GM23338 (cell line): Measurements from ENCODE around the gene NEURL1. TPM values are rescaled to one million over a fixed set of nuclear protein-coding genes. Genes with fewer than 3 reads are reported as not detected.
A peak's percentile ranks its signal among the peaks of the same experiment; 100 is the strongest.

Experiments
- ATAC-seq: fragments of 200-7000 bp; cut with Tn5 transposase; 3 replicates; pipeline ENCODE4 v1.9.1; 2020
- DNase-seq: peaks from one replicate; pipeline ENCODE4 v3.0.0-alpha.2; 2015; ENCODE audit warnings: low spot score
- H2AFZ ChIP-seq: fragments of 200-600 bp; sonication (generic); 2 replicates; pipeline ENCODE4 v1.8.0; 2016; ENCODE audit warnings: antibody characterized with exemption, mild to moderate bottlenecking, moderate library complexity
- H3F3A ChIP-seq: fragments of 200-600 bp; sonication (generic); replicated peaks from 2 replicates; pipeline ENCODE4 v1.8.0; 2017; ENCODE audit warnings: antibody characterized with exemption, mixed run types, low read depth
- H3K27ac ChIP-seq: fragments of 200-600 bp; sonication (generic); 2 replicates; pipeline ENCODE4 v1.6.1; 2016; ENCODE audit warnings: low read depth
- H3K27me3 ChIP-seq: fragments of 200-600 bp; sonication (generic); 2 replicates; pipeline ENCODE4 v1.8.0; 2016; ENCODE audit warnings: mild to moderate bottlenecking, mixed run types, moderate library complexity; ENCODE audit not compliant: insufficient read depth
- H3K36me3 ChIP-seq: fragments of 200-600 bp; sonication (generic); 2 replicates; pipeline ENCODE4 v1.8.0; 2016; ENCODE audit warnings: mild to moderate bottlenecking; ENCODE audit not compliant: insufficient read depth
- H3K4me1 ChIP-seq: fragments of 200-600 bp; sonication (generic); 2 replicates; pipeline ENCODE4 v1.8.0; 2016; ENCODE audit warnings: mild to moderate bottlenecking, moderate library complexity; ENCODE audit not compliant: insufficient read depth
- H3K4me2 ChIP-seq: fragments of 200-600 bp; sonication (generic); 2 replicates; pipeline ENCODE4 v1.7.1; 2017; ENCODE audit warnings: mixed run types
- H3K4me3 ChIP-seq: fragments of 200-600 bp; sonication (generic); 2 replicates; pipeline ENCODE4 v1.6.1; 2016; ENCODE audit warnings: mixed run types
- H3K79me2 ChIP-seq: fragments of 200-600 bp; sonication (generic); replicated peaks from 2 replicates; pipeline ENCODE4 v1.8.0; 2017; ENCODE audit warnings: mild to moderate bottlenecking; ENCODE audit not compliant: insufficient read depth
- H3K9me2 ChIP-seq: fragments of 200-600 bp; sonication (generic); 2 replicates; pipeline ENCODE4 v1.8.0; 2017; ENCODE audit not compliant: insufficient read depth
- H4K20me1 ChIP-seq: fragments of 200-600 bp; sonication (generic); replicated peaks from 2 replicates; pipeline ENCODE4 v1.8.0; 2017; ENCODE audit warnings: mild to moderate bottlenecking; ENCODE audit not compliant: insufficient read depth
- H3K27ac Mint-ChIP-seq: 2 replicates; pipeline ENCODE4 v1.8.0; 2020; ENCODE audit warnings: inconsistent platforms, mild to moderate bottlenecking, moderate library complexity, mixed read lengths
- H3K27me3 Mint-ChIP-seq: 3 replicates; pipeline ENCODE4 v1.8.0; 2022; ENCODE audit warnings: low read depth, mild to moderate bottlenecking, moderate library complexity, mixed read lengths, inconsistent platforms; ENCODE audit not compliant: insufficient read depth, poor library complexity
- H3K36me3 Mint-ChIP-seq: 3 replicates; pipeline ENCODE4 v1.8.0; 2021; ENCODE audit warnings: low read depth, mild to moderate bottlenecking, inconsistent platforms, moderate library complexity, mixed read lengths
- H3K4me1 Mint-ChIP-seq: 3 replicates; pipeline ENCODE4 v1.8.0; 2020; ENCODE audit warnings: mild to moderate bottlenecking, inconsistent platforms, mixed read lengths
- H3K4me3 Mint-ChIP-seq: 3 replicates; pipeline ENCODE4 v1.8.0; 2021; ENCODE audit warnings: moderate library complexity, mild to moderate bottlenecking, inconsistent platforms, mixed read lengths
- H3K9me3 Mint-ChIP-seq: 3 replicates; pipeline ENCODE4 v1.8.0; 2020; ENCODE audit warnings: moderate library complexity, mild to moderate bottlenecking, inconsistent platforms, mixed read lengths
- CREB1 ChIP-seq: fragments of 250-450 bp; sonication (Bioruptor Pico); IDR thresholded peaks from 2 replicates; pipeline ENCODE4 v1.5.0; 2020; ENCODE audit warnings: low read depth, mild to moderate bottlenecking, moderate library complexity
- CTCF ChIP-seq, 2 experiments: fragments of 200-600 bp in 1 of 2; sonication (generic) in 1 of 2; conservative IDR thresholded peaks; 2 replicates each; pipeline versions ENCODE4 v1.5.1 to v1.6.1; 2016 to 2017; ENCODE audit warnings: antibody characterized with exemption in 2 of 2, low read depth in 2 of 2, mild to moderate bottlenecking in 2 of 2, moderate library complexity in 1 of 2
- ETS1 ChIP-seq: IDR thresholded peaks from 2 replicates; pipeline ENCODE4 v1.6.1; 2016; ENCODE audit warnings: antibody characterized with exemption
- EZH2phosphoT487 ChIP-seq: fragments of 200-600 bp; sonication (generic); IDR thresholded peaks from one replicate; pipeline ENCODE4 v1.8.1; 2018; ENCODE audit warnings: antibody characterized with exemption; ENCODE audit not compliant: unreplicated experiment
- polyA plus RNA-seq: library from polyadenylated mRNA; unstranded; fragments of >200 nt; fragmentation: Nextera tagmentation; extraction: Ambion mirVana; gene quantifications from 2 replicates; pipeline ENCODE4 v1.2.1, GENCODE V29; 2016
- total RNA-seq: library from RNA; depleted of rRNA; stranded (reverse); fragments of >200 nt; shearing (Covaris generic); gene quantifications from 2 replicates; pipeline ENCODE4 v1.2.3, GENCODE V29; 2014

NEURL1 gene
- total and polyA plus RNA-seq, 2 experiments from 2014 or later, result 0.82 to 1.1 TPM

- TF ChIP-seq ETS1 (no peak), CREB1 (CRISPR knock-in tag) (no peak), EZH2phosphoT487 (no peak), CTCF (conservative IDR thresholded peaks at IDR 0.05; ENCODE audit: low read depth in 2 of 2) (no peak)
Observed at GRCh38 chr10:103590744-103591291, 97.3 kb downstream of the NEURL1 start (continued).

GRCh38 chr10:103592186-103593021 is 98.9 kb downstream of the NEURL1 start:
- TF ChIP-seq CTCF (conservative IDR thresholded peaks at IDR 0.05; ENCODE audit: low read depth in 2 of 2), result peak; percentile 72 to 90
- TF ChIP-seq ETS1, result no peak
- TF ChIP-seq EZH2phosphoT487, result no peak
- TF ChIP-seq CREB1 (CRISPR knock-in tag), result 0 out of 2 replicates have a peak, but pooled peaks have one; percentile 10
- no peaks in the 10 kb centered on the region for H3K79me2 ChIP-seq
- H3K36me3 ChIP-seq, result no peaks in the 10 kb centered on the region
- Mint-ChIP-seq H3K4me1 (peaks cover 4% of the 10 kb centered on the region; the same call in 2 of the 3 replicates), H3K27me3 (peaks cover 7% of the 10 kb centered on the region), H3K9me3 (peaks cover 4% of the 10 kb centered on the region; the same call in 1 of the 3 replicates), H3K36me3 (no peaks in the 10 kb centered on the region), H3K27ac (no peak overlapping the region), H3K4me3 (no peak overlapping the region)
- no peak overlapping the region for H2AFZ ChIP-seq
- no peaks in the 10 kb centered on the region for H3K27me3 ChIP-seq
- no peaks in the 10 kb centered on the region for H3F3A ChIP-seq
- DNase-seq, result peak; percentile 84
- no peaks in the 10 kb centered on the region for H3K9me2 ChIP-seq
- peak; percentile 89 for ATAC-seq
- H4K20me1 ChIP-seq, result no peaks in the 10 kb centered on the region; the same call in 1 of the 2 replicates
- no peak overlapping the region for H3K4me3 ChIP-seq
- no peak overlapping the region for H3K4me2 ChIP-seq
- no peaks in the 10 kb centered on the region for H3K4me1 ChIP-seq
- no peak overlapping the region for H3K27ac ChIP-seq
